IMR-90 (cell line): ENCODE measurements around the gene EHF. TPM values are rescaled to one million over a fixed set of nuclear protein-coding genes. Genes with fewer than 3 reads are reported as not detected.

Source experiments
- ATAC-seq: fragments of 200-7000 bp; cut with Tn5 transposase; 2 replicates; pipeline ENCODE4 v1.9.1; 2020; ENCODE audit warnings: low read depth, mild to moderate bottlenecking, moderate library complexity
- BruUV-seq: library from RNA; stranded (reverse); fragments of 400-500 nt; replicated peaks from 2 replicates; lab custom pipeline; 2021; lab: Mats Ljungman, UMichigan
- CTCF ChIA-PET: fragments of 300-600 bp; formaldehyde crosslinking; extraction: SDS; loops from one replicate; lab custom pipeline; 2021; ENCODE audit warnings: antibody characterized with exemption; lab: Yijun Ruan, JAX
- POLR2A ChIA-PET: fragments of 300-600 bp; sonication (Branson Sonifier 250); formaldehyde crosslinking; loops from one replicate; lab custom pipeline; 2022; ENCODE audit warnings: antibody characterized with exemption; ENCODE audit not compliant: unreplicated experiment; lab: Charles Lee
- DNase-seq: peaks from one replicate; pipeline ENCODE4 v3.0.0; 2013
- H2AFZ ChIP-seq: replicated peaks from 2 replicates; pipeline ENCODE3; 2013; ENCODE audit warnings: low read length, mild to moderate bottlenecking; ENCODE audit not compliant: poor library complexity
- H2AK5ac ChIP-seq: 2 replicates; pipeline ENCODE4 v1.6.1; 2013; ENCODE audit warnings: low read depth, low read length, inconsistent platforms
- H2AK9ac ChIP-seq: replicated peaks from 2 replicates; pipeline ENCODE3; 2013; ENCODE audit warnings: mild to moderate bottlenecking, low read depth, low read length, moderate library complexity; ENCODE audit not compliant: poor library complexity
- H2BK120ac ChIP-seq: 2 replicates; pipeline ENCODE4 v1.6.1; 2013; ENCODE audit warnings: low read depth, low read length, inconsistent platforms
- H2BK15ac ChIP-seq: 3 replicates; pipeline ENCODE4 v1.6.1; 2013; ENCODE audit warnings: low read depth, low read length, inconsistent platforms
- H2BK20ac ChIP-seq: 2 replicates; pipeline ENCODE4 v1.6.1; 2013; ENCODE audit warnings: low read depth, mild to moderate bottlenecking, inconsistent platforms, low read length, moderate library complexity
- H2BK5ac ChIP-seq: 2 replicates; pipeline ENCODE4 v1.6.1; 2013; ENCODE audit warnings: mild to moderate bottlenecking, low read depth, low read length, inconsistent platforms; ENCODE audit not compliant: poor library complexity, severe bottlenecking
- H3K14ac ChIP-seq: replicated peaks from 2 replicates; pipeline ENCODE4 v1.6.1; 2013; ENCODE audit warnings: low read depth, low read length, inconsistent platforms
- H3K18ac ChIP-seq: 2 replicates; pipeline ENCODE4 v1.6.1; 2013; ENCODE audit warnings: low read depth, low read length, control low read depth
- H3K23ac ChIP-seq: 2 replicates; pipeline ENCODE4 v1.6.1; 2013; ENCODE audit warnings: low read depth, low read length, inconsistent platforms
- H3K27ac ChIP-seq: 2 replicates; pipeline ENCODE4 v1.5.1; 2013; ENCODE audit warnings: mild to moderate bottlenecking, control low read depth, low read length; ENCODE audit not compliant: insufficient read depth
- H3K27me3 ChIP-seq: 2 replicates; pipeline ENCODE4 v1.6.1; 2013; ENCODE audit warnings: low read length; ENCODE audit not compliant: control insufficient read depth, insufficient read depth
- H3K36me3 ChIP-seq: 2 replicates; pipeline ENCODE4 v1.6.1; 2013; ENCODE audit warnings: low read length, mixed read lengths; ENCODE audit not compliant: control insufficient read depth, insufficient read depth
- H3K4ac ChIP-seq: 2 replicates; pipeline ENCODE4 v1.6.1; 2013; ENCODE audit warnings: low read depth, low read length, inconsistent platforms
- H3K4me1 ChIP-seq: 2 replicates; pipeline ENCODE4 v1.6.1; 2013; ENCODE audit warnings: low read length, mixed read lengths; ENCODE audit not compliant: control insufficient read depth, insufficient read depth
- H3K4me2 ChIP-seq: 2 replicates; pipeline ENCODE4 v1.6.1; 2013; ENCODE audit warnings: low read depth, mild to moderate bottlenecking, control low read depth, low read length, moderate library complexity
- H3K4me3 ChIP-seq: 2 replicates; pipeline ENCODE4 v1.5.1; 2013; ENCODE audit warnings: low read depth, mild to moderate bottlenecking, control low read depth, low read length, moderate library complexity; ENCODE audit not compliant: insufficient read depth
- H3K56ac ChIP-seq: 2 replicates; pipeline ENCODE4 v1.6.1; 2013; ENCODE audit warnings: low read length, inconsistent platforms; ENCODE audit not compliant: insufficient read depth; ENCODE audit errors: extremely low read depth
- H3K79me1 ChIP-seq, 2 experiments: 2 replicates each; pipeline ENCODE4 v1.6.1; 2013; ENCODE audit warnings: low read length in 2 of 2, inconsistent platforms in 1 of 2, low read depth in 1 of 2
- H3K9ac ChIP-seq: 2 replicates; pipeline ENCODE4 v1.6.1; 2013; ENCODE audit warnings: low read depth, low read length, control low read depth
- H3K9me1 ChIP-seq: 2 replicates; pipeline ENCODE4 v1.6.1; 2013; ENCODE audit warnings: low read length, inconsistent platforms; ENCODE audit not compliant: insufficient read depth
- H3K9me3 ChIP-seq: 2 replicates; pipeline ENCODE4 v1.6.1; 2013; ENCODE audit warnings: low read length; ENCODE audit not compliant: control insufficient read depth, insufficient read depth
- H4K20me1 ChIP-seq: 2 replicates; pipeline ENCODE4 v1.6.1; 2013; ENCODE audit warnings: low read length, inconsistent platforms; ENCODE audit not compliant: insufficient read depth
- H4K5ac ChIP-seq: 2 replicates; pipeline ENCODE4 v1.6.1; 2013; ENCODE audit warnings: mild to moderate bottlenecking, low read depth, low read length, control low read depth
- H4K8ac ChIP-seq, 2 experiments: 2 replicates each; pipeline ENCODE4 v1.6.1; 2013; ENCODE audit warnings: low read depth in 2 of 2, low read length in 2 of 2, control low read depth in 1 of 2, inconsistent platforms in 1 of 2
- H4K91ac ChIP-seq: 2 replicates; pipeline ENCODE4 v1.6.1; 2013; ENCODE audit warnings: low read depth, low read length, inconsistent platforms; ENCODE audit not compliant: insufficient read depth
- BHLHE40 ChIP-seq: fragments of 150-350 bp; IDR thresholded peaks from 2 replicates; pipeline ENCODE4 v1.6.1; 2016; ENCODE audit warnings: mild to moderate bottlenecking, low read depth, low read length
- CHD1 ChIP-seq: IDR thresholded peaks from 2 replicates; pipeline ENCODE4 v1.6.1; 2012; ENCODE audit warnings: low read depth, low read length, improper control_type of control experiment
- FOS ChIP-seq: fragments of 150-350 bp; IDR thresholded peaks from 2 replicates; pipeline ENCODE4 v1.6.1; 2016; ENCODE audit warnings: low read depth, low read length
- MAZ ChIP-seq: IDR thresholded peaks from 2 replicates; pipeline ENCODE4 v1.6.1; 2012; ENCODE audit warnings: low read depth, mild to moderate bottlenecking, low read length, improper control_type of control experiment, moderate library complexity, borderline replicate concordance
- MXI1 ChIP-seq: IDR thresholded peaks from 2 replicates; pipeline ENCODE4 v1.6.1; 2012; ENCODE audit warnings: low read depth, mild to moderate bottlenecking, low read length, moderate library complexity, borderline replicate concordance
- RAD21 ChIP-seq: IDR thresholded peaks from 2 replicates; pipeline ENCODE4 v1.6.1; 2012; ENCODE audit warnings: low read length, improper control_type of control experiment
- RCOR1 ChIP-seq: IDR thresholded peaks from 2 replicates; pipeline ENCODE4 v1.6.1; 2012; ENCODE audit warnings: mild to moderate bottlenecking, low read length, improper control_type of control experiment; ENCODE audit not compliant: insufficient replicate concordance
- RFX5 ChIP-seq: IDR thresholded peaks from 2 replicates; pipeline ENCODE4 v1.8.0; 2012; ENCODE audit warnings: low read depth, mild to moderate bottlenecking, low read length, moderate library complexity
- USF2 ChIP-seq: fragments of 150-350 bp; IDR thresholded peaks from 2 replicates; pipeline ENCODE4 v1.6.1; 2017; ENCODE audit warnings: mild to moderate bottlenecking, antibody characterized with exemption, low read length, low read depth
- WGBS, 2 experiments: methylation state at CpG; one replicate each; pipeline versions ENCODE4 v1.1.5 to v1.1.7; 2013; ENCODE audit warnings: missing lambda C conversion rate in 2 of 2; ENCODE audit not compliant: insufficient read length in 1 of 2; ENCODE audit errors: extremely low coverage in 2 of 2; 5-methylcytosine and 5-hydroxymethylcytosine counted together
- dilution Hi-C: fragments of 300-500 bp; cut with HindIII; formaldehyde crosslinking; loops from one replicate; pipeline ENCODE4 v1.14.3; 2018; ENCODE audit warnings: low sequenced_read_pairs; ENCODE audit not compliant: unreplicated experiment
- in situ Hi-C: fragments of 300-500 bp; cut with MboI; formaldehyde crosslinking; loops from 3 replicates; pipeline ENCODE4 v1.14.3; 2019; ENCODE audit warnings: low sequenced_read_pairs, inconsistent platforms, mixed read lengths
- intact Hi-C: fragments of 100-400 bp; cut with micrococcal nuclease; formaldehyde crosslinking; loops from 2 replicates; pipeline ENCODE4 v1.10.0; 2022
- polyA plus RNA-seq, 3 experiments: library from polyadenylated mRNA; depleted of rRNA; stranded (reverse); fragments of >200 nt; gene quantifications; 2 replicates each; pipeline ENCODE4 v1.2.3, GENCODE V29; 2012; ENCODE audit warnings: low replicate concordance in 1 of 3
- total RNA-seq: library from RNA; depleted of rRNA; stranded (reverse); fragments of >200 nt; gene quantifications from 2 replicates; pipeline ENCODE4 v1.2.3, GENCODE V29; 2012
- TF ChIP-seq, protein P1 (sequence below): fragments of 150-350 bp; IDR thresholded peaks from 2 replicates; pipeline ENCODE4 v1.6.1; 2016; ENCODE audit warnings: low read depth, mild to moderate bottlenecking, low read length, moderate library complexity, borderline replicate concordance
- TF ChIP-seq, protein P2 (sequence below): conservative IDR thresholded peaks from 2 replicates; pipeline ENCODE4 v1.5.1; 2012; ENCODE audit warnings: mild to moderate bottlenecking, low read depth, low read length, improper control_type of control experiment

The EHF gene
- total and polyA plus RNA-seq, 2 of the 4 experiments (the other 2 are of a cell fraction), result under 0.01 TPM; not detected in 1

GRCh38 chr11:34621876-34622275, 983 bp downstream of the EHF start:
- Histone ChIP-seq H3K36me3 (no peaks in the 10 kb centered on the region), H3K27ac (no peak overlapping the region), H4K91ac (peak overlapping the region; percentile 13; the same call in 1 of the 2 replicates), H3K4me2 (no peak overlapping the region; the same call in 1 of the 2 replicates), H3K56ac (no peak overlapping the region), H3K79me1 (no peaks in the 10 kb centered on the region), H2BK5ac (no peak overlapping the region), H4K5ac (no peak overlapping the region; the same call in 1 of the 2 replicates), H3K4me1 (peaks cover 3% of the 10 kb centered on the region; the same call in 1 of the 2 replicates), H3K4me3 (no peak overlapping the region), H4K20me1 (no peaks in the 10 kb centered on the region), H3K18ac (peak overlapping the region; percentile 71; the same call in 1 of the 2 replicates), H3K27me3 (no peaks in the 10 kb centered on the region), H2BK15ac (peak overlapping the region; percentile 72; the same call in 2 of the 3 replicates), H4K8ac (peak overlapping the region in 1 of 2 experiments; percentile 51; a peak in 2 of 4 replicates), H2BK20ac (peak overlapping the region; percentile 66), H2AFZ (peak overlapping the region; percentile 52), H2AK5ac (peak overlapping the region; percentile 26), H3K14ac (peak overlapping the region; percentile 75), H3K9ac (no peak overlapping the region), H3K23ac (no peak overlapping the region), H3K9me3 (no peaks in the 10 kb centered on the region), H3K4ac (peak overlapping the region; percentile 56), H2BK120ac (peak overlapping the region; percentile 87), H2AK9ac (no peak overlapping the region), H3K9me1 (peaks cover 4% of the 10 kb centered on the region; the same call in 1 of the 2 replicates)
- in situ Hi-C loops (no loop called here), dilution Hi-C loops (no loop called here), intact Hi-C loops (no loop called here)
- no TSS peak for BruUV-seq
- POLR2A ChIA-PET, result no interaction called here
- TF ChIP-seq RCOR1 (no peak), MXI1 (no peak), RAD21 (no peak), FOS (no peak), USF2 (no peak), CHD1 (no peak), BHLHE40 (no peak), RFX5 (no peak), MAZ (no peak)
- TF ChIP-seq, protein P1, sequence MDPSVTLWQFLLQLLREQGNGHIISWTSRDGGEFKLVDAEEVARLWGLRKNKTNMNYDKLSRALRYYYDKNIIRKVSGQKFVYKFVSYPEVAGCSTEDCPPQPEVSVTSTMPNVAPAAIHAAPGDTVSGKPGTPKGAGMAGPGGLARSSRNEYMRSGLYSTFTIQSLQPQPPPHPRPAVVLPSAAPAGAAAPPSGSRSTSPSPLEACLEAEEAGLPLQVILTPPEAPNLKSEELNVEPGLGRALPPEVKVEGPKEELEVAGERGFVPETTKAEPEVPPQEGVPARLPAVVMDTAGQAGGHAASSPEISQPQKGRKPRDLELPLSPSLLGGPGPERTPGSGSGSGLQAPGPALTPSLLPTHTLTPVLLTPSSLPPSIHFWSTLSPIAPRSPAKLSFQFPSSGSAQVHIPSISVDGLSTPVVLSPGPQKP, result no peak
- TF ChIP-seq, protein P2, sequence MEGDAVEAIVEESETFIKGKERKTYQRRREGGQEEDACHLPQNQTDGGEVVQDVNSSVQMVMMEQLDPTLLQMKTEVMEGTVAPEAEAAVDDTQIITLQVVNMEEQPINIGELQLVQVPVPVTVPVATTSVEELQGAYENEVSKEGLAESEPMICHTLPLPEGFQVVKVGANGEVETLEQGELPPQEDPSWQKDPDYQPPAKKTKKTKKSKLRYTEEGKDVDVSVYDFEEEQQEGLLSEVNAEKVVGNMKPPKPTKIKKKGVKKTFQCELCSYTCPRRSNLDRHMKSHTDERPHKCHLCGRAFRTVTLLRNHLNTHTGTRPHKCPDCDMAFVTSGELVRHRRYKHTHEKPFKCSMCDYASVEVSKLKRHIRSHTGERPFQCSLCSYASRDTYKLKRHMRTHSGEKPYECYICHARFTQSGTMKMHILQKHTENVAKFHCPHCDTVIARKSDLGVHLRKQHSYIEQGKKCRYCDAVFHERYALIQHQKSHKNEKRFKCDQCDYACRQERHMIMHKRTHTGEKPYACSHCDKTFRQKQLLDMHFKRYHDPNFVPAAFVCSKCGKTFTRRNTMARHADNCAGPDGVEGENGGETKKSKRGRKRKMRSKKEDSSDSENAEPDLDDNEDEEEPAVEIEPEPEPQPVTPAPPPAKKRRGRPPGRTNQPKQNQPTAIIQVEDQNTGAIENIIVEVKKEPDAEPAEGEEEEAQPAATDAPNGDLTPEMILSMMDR, result no peak
- WGBS, 2 experiments, result 100% methylated on average over 1 of the region's 2 CpGs; no CpG with 5 or more reads in 1 of the 2 experiments
- peak; percentile 70 for ATAC-seq
- CTCF ChIA-PET, result interaction anchor here (0.6 kb wide), 1 partner anchor 28 kb away, joined by 3 read pairs; no protein-coding TSS in a partner anchor
- DNase-seq, result no peak
